HG03139 (cell line): Measurements from ENCODE around the gene GSS.

ENCODE experiments used
- ATAC-seq: cut with Tn5 transposase; IDR thresholded peaks from one replicate; pipeline ENCODE4 v1.9.1; 2021; ENCODE audit not compliant: unreplicated experiment

Gene GSS

DNA sequence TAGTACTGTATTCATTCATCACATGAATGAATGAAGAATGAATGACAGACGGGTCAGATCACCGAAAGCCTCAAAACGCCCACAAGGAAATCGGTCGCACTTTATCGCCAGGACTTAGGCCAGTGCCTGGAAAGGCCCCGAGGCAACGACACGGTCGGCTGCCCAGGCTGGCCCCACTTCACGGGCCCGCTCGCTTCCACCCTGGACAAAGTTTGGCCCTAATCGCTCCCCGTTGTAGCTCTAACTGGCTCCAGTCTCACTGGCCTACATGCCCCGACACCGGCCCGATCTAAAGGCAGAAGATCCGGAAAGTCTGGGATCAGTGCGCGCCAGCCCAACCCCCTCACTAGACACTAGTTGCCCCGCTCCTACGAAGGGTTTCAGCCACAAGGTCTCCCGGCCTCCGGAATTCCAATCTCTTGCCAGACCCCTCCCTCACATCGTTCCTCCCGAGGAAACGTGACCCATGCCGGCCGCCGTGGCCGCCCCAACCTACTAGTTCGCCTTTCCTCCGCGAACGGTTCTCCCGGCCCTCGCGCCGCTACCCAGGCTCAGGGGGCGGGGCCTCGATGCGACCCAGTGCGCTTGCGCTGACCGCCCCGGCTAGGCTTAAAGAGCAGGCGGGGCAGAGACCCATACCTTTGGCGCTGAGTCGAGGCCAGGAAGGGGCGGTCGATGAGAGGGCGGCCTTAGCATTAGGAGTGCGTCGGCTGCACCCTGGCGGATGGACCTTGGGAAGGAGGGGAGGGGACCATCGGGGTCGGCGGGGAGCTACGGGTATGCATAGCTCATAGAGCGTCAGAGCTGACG lies at the start of gene GSS, which contains the start of gene MYH7B:
GSS (minus strand) TSS at position 576 of the 810 bp plus-strand sequence. CDS start 3,954 bp downstream, outside the sequence.
MYH7B (plus strand) TSS at position 638 of the 810 bp plus-strand sequence. CDS start 22,138 bp downstream, outside the sequence.
- peak; percentile 81 for ATAC-seq

DNA sequence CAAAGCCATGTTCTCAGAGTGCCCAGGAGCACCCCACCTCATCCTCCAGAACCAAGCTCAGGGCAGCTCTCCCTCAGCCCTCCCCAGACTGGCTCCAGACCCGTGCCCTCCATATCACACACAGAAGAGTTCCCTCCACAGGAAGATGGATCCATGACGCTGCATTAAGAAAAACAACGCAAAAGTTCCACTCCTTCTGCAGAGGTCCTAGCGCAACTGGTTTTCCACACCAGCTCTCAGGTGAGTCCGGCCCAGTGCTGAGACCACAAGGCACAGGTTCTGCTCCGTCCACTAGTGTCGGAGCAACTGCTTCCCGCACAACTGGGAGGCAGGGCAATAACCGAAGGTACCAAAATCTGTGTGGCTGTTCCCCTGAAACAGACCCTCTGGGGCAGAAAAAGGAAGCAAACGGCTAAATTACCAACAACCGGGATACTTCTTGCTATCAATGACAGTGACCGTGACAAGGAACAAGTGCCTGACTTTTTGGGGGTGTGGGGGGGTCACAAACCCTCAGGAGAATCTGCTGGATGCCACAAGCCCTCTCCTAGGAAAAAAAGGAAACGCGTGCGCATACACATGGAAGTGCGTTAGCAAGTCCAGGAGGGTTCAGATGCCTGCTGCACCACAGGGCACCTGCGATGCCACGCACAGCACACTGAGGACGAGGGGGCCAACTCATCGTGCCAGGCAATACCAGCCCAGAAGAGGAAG lies 49.3 kb upstream of the GSS start:
- ATAC-seq, result no peak

DNA sequence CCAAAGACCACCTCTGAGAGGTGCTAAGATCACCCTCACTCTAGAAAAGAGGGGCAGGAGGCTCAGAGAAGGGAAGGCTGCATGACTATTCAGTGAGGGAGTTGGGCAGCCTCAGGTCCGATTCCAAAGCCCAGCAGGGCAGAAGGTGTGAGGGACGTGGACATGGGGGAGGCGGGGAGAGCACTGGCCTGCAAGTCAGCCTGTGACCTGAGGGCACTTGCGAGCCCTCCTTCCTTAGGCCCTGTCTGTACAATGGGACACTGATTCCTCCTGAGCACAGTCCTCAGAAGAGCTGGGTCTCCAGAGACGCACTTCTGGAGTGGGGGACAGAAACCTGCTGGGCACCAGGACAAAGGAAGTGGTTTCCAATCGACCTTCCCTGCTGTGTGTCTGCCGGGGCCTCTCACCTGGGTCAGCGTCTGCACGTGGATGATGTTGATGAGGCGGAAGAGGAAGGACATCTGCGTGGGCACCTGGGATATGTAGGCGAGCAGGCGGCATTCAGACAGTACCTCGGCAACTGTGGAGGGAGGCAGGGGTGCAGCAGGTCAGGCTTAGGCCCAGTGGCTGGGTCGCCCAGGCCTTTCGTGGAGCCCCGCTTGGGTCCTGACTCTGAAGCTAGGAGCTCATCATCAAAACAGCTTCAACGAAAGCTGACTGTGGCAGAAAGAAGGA lies 48.6 kb upstream of the GSS start:
- no peak for ATAC-seq

DNA sequence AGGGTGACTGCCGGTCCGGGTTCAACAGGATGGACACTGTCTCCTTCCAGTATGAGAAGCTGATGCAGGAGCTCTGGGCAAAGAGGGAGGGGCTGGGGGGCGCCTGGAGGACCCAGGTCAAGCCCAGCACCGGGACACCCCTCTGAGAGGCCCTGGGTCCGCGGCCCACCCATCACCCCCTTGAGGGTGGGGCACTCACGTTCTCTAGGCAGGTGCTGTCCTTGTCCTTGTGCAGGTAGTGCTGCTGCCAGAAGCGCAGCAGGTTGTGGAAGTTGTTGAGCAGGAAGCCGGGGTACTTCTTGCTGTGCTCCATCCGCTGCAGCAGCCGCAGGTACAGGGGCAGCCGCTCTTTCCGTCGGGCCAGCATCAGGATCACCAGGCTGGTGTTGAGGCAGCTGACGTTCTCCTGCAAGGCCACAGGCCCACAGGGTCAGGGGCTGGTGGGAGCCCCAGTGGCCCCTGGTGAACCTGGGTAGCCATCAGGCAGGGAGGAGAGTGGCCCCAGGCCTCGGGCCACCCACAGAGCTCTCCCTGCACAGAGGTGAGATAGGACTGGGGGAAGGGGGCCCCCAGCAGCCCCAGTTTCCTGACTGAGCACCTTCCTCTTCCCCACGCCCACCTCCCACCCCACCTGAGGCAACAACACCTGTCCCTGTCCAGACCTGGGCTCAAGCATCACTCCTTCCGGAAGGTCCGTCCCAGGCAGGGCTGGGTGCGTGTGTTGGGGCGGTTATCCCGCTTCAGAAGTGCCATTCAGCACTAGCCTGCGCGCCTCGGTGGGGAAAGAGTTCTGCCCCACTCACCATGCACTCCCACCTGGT lies 47.8 kb upstream of the GSS start:
- ATAC-seq, result no peak

DNA sequence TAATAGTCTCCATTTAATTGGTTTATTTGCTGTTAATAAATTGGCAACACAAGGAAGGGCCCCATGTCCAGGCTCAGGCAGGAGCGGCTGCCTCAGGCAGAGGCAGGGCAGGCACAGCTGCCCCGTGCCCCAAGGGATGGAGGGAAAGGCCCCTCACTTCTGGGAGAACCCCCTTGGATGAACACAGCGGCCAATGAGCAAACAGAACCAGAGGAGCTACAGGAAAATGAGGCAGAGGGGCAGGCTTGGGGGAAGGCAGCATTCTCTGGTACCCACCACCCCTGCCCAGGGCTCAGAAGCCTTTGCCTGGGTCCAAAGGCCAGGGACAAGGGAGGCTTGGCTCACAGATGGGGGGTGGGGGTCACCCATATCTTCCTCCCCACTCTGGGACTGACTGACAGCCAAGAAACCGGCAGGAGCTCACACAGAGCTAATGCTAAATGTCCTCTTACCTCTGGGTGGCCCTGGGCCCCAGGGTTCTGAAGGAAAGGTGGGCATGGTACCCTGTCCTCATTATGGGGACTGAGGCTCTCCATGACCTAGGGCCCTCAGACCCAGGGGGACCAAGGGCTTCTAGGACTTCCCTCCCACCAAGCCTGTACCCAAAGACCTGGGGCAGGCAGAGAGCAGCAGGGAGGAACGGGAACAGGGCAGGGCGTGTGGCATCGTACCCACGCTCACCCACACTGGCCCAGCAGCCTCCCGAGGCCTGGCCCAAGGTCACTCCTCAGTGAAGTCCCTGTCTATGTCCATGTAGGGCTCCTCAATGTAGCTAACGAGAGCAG lies 47.0 kb upstream of the GSS start:
- no peak for ATAC-seq

DNA sequence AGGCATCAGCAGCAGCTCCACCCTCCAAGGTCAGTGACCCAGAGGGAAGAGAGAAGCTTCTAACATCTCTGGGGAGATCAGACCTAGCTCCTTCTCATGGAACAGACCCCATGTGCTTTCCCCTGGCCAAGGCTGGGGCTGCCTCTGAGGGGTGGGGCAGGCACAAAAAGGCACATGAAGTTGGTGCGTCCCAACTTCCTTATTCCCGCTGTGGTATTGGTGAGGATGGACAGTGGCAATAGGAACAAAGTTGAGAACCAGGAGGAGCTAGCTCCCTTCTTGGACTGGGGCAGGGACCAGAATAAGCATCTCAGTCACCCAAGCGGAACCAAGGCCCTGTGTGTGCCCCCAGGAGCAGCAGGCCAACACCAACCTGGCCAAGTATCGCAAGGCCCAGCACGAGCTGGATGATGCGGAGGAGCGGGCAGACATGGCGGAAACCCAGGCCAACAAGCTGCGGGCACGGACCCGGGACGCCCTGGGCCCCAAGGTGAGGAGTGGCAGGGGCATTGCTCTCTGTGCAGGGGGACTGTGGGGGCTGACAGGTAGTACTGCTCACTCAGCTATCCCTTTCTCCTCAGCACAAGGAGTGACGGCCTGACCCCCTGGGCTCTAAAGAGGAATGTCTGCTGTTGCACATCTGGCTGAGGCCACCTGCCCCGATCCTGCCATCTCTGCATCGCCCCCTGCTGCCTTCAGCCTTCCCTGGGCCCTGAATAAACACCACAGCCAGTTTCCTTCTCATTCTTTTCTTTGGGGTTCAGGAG lies 46.2 kb upstream of the GSS start:
- no peak for ATAC-seq

DNA sequence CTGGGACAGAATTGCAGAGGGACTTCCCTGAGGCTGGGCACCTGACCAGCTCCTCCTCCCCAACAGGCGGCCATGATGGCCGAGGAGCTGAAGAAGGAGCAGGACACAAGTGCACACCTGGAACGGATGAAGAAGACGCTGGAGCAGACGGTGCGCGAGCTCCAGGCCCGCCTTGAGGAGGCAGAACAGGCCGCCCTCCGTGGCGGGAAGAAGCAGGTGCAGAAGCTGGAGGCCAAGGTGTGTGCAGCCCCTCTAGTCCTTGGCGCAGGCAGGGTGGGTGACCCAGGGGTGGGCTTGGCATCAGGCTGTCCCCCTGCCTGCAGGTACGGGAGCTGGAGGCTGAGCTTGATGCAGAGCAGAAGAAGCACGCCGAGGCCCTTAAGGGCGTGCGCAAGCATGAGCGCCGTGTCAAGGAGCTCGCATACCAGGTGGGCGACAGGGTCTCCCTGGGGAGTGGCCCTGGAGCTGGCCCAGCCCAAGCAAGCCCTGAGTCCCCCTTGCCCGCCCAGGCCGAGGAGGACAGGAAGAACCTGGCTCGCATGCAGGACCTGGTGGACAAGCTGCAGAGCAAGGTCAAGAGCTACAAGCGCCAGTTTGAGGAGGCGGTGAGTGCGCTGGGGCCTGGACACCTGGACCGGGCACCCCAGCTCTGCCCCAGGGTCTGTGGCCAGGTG lies 45.5 kb upstream of the GSS start:
- no peak for ATAC-seq

DNA sequence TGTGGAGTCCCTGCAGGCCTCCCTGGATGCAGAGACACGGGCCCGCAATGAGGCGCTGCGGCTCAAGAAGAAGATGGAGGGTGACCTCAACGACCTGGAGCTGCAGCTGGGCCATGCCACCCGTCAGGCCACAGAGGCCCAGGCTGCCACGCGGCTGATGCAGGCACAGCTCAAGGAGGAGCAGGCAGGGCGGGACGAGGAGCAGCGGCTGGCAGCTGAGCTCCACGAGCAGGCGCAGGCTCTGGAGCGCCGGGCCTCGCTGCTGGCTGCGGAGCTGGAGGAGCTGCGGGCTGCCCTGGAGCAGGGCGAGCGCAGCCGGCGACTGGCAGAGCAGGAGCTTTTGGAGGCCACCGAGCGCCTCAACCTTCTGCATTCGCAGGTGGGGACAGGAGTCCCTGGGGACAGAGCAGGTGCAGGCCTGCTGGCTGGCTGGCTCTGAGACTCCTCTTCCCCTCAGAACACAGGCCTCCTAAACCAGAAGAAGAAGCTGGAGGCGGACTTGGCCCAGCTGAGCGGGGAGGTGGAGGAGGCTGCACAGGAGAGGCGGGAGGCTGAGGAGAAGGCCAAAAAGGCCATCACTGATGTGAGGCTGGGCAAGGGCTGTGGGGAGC lies 44.8 kb upstream of the GSS start:
- no peak for ATAC-seq

DNA sequence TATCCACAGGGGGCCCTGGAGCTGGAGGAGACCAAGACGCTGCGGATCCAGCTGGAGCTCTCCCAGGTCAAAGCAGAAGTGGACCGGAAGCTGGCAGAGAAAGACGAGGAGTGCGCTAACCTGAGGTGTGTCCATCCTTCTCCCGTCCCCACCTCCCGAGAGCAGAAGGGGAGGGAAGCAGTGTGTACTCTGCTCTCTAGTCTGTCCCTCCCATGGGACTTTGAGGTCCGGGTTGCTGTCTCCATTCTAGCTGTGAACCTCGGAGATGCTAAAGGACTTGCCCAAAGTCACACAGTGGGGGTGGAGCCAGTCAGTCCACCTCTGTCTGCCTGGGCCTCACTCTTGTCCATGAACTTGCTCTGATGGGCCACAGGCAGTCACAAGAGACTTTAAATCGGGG lies 44.2 kb upstream of the GSS start:
- no peak for ATAC-seq

DNA sequence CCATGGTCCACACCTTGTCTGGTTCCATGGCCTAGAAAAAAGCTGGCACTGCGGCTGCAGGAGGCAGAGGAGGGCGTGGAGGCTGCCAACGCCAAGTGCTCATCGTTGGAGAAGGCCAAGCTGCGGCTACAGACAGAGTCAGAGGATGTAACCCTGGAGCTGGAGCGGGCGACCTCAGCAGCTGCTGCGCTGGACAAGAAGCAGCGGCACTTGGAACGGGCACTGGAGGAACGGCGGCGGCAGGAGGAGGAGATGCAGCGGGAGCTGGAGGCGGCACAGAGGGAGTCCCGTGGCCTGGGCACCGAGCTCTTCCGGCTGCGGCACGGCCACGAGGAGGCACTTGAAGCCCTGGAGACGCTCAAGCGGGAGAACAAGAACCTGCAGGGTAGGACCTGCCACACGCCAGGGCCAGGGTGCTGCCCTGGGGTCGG lies 43.4 kb upstream of the GSS start:
- no peak for ATAC-seq

DNA sequence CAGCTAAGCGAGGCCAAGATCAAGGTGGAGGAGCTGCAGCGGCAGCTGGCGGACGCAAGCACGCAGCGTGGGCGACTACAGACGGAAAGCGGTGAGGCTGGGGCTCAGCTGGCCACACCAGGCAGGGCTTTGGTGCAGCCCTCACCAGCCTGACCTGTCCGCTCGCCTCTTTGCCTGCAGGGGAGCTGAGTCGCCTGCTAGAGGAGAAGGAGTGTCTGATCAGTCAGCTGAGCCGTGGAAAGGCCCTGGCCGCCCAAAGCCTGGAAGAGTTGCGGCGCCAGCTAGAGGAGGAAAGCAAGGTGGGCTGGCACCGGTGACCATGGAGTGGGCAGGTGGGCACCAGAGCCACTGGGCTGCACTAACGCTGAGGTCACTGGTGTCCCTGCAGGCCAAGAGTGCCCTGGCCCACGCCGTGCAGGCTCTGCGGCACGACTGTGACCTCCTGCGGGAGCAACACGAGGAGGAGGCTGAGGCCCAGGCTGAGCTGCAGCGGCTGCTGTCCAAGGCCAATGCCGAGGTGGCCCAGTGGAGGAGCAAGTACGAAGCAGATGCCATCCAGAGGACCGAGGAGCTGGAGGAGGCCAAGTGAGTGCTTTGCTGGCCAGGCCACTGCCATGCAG lies 42.8 kb upstream of the GSS start:
- ATAC-seq, result no peak

DNA sequence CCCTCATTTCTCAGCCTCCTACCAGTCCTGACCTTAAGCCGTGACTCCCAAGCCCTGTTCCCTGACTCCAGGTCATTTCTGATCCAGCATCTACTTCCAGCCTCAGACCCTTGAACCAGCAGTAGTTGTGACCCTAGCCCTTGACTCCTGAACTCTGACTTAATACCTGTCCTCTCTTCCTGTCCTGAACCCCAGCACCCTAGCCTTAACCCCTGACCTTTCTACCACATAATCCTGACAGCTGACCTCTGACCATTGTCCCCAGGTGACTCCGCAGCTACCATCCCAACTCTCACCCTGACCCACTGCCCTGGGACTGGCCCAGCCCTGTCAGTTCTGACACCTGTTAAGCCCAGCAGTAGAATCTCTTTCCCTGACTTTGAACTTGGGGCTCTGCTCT lies 42.2 kb upstream of the GSS start:
- ATAC-seq, result no peak

DNA sequence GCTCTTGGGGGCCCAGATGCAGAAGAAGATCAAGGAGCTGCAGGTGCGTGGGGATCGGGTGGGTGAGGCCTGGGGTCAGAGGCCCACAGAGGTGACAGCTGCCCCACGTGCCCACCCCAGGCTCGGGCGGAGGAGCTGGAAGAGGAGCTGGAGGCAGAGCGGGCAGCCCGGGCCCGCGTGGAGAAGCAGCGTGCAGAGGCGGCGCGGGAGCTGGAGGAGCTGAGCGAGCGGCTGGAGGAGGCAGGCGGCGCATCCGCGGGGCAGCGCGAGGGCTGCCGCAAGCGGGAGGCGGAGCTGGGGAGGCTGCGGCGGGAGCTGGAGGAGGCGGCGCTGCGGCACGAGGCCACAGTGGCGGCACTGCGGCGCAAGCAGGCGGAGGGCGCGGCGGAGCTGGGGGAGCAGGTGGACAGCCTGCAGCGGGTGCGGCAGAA lies 41.5 kb upstream of the GSS start:
- no peak for ATAC-seq

DNA sequence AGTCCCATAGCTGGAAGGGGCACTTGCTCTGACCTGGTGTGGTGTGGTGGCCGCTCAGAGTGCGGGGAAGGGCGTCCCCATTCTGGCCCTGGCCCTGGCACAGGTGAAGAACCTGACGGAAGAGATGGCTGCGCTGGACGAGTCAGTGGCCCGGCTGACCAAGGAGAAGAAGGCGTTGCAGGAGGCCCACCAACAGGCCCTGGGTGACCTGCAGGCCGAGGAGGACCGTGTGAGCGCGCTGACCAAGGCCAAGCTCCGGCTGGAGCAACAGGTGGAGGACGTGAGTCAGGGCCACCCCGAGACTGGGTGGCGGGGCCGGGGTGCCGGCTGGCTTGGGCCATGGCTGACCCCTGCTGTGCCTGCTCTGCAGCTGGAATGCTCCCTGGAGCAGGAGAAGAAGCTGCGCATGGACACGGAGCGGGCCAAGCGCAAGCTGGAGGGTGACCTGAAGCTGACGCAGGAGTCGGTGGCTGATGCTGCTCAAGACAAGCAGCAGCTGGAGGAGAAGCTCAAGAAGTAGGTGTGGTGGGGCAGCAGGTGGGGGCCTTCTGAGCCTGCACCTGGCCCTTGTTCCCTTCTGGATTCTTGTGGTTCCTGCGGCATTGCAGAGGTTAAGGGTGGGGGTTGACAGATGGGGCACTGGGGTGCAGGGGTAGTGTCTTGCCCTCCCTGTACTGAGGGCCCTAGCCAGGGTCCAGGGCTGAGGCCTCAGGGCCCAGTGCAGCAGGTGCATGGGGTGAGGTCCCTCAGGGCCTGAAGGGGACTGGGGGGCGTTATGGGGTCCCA lies 40.8 kb upstream of the GSS start:
- ATAC-seq, result no peak

DNA sequence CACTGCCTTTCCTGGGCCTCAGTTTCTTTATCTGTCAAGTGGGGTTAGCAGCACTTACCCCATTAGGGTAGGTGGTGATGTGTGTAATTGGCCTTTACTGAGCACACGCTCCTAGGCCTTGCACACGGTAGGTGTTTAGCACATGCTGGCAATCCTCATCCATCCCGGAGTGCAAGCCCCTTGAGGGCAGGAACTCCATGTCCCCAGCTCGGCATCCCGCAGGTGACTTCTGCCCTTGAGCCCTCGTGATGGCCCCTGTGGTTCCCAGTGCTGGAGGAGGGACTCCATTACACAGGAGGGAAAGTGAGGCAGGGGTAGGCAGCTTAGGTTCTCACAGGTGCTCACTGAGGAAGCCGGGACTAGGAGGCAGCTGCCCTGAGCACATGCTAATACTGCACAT lies 40.1 kb upstream of the GSS start:
- ATAC-seq, result no peak

DNA sequence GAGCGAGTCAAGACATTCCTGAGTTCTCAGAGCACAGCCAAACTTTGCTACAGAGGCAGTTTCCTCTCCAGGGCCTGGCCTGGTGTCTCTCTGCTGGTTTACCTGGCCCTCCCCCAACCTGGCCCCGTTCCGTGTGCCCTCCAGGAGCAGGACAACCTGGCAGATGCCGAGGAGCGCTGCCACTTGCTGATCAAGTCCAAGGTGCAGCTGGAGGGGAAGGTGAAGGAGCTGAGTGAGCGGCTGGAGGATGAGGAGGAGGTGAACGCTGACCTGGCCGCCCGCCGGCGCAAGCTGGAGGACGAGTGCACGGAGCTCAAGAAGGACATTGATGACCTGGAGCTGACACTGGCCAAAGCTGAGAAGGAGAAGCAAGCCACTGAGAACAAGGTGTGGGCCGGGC lies 39.6 kb upstream of the GSS start:
- no peak for ATAC-seq

DNA sequence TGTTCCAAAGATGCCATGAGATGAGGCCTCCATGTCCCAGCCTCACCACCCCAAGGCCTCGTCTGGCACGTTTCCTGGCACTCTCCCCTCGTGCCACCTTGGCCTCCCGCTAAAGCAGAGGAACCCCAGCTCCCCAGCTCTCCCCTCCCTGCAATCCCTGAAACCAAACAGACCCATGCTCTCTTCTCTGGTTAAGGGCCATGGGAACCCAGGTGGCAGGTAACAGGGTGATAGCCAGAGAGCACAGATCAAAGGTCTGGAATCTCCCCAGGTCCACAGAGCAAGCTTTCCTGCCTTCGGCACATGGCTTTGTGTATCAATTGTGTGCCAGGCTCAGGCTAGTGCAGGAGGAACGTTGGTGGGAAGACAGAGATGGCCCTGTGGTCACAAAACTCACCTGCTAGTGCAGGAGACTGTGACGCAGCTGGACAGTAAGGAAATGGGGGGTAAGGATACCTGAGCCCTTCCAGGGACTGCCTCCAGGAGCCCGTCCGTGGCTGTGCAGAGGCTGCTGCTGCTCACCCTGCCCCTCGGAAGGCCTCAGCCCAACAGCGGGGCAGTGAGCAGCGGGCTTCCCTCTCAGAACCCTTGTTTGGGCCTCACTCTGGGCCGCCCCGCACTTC lies 39.0 kb upstream of the GSS start:
- ATAC-seq, result no peak
